Spleen (tissue), 11 donors: ENCODE results near the gene SUSD4. TPM values are rescaled to one million over a fixed set of nuclear protein-coding genes. Genes with fewer than 3 reads are reported as not detected.

Experiments used
- DNase-seq: peaks from one replicate; pipeline ENCODE4 v3.0.0-alpha.2; 2020
- H3K27ac ChIP-seq, 8 donors: fragments of 200-600 bp; sonication (generic) in 7 of 8; 1 replicate in 4 of 8; 2 replicates in 4 of 8; pipeline versions ENCODE4 v1.5.0 to v1.8.0; 2016 to 2021; ENCODE audit warnings: inconsistent platforms in 4 of 8, mild to moderate bottlenecking in 4 of 8, moderate library complexity in 1 of 8
- H3K27me3 ChIP-seq, 7 donors: fragments of 200-600 bp; sonication (generic) in 6 of 7; replicated peaks in 1 of 7; 1 replicate in 4 of 7; 2 replicates in 3 of 7; pipeline versions ENCODE4 v1.5.0 to v1.8.0; 2016 to 2021; ENCODE audit warnings: inconsistent platforms in 3 of 7, mild to moderate bottlenecking in 1 of 7
- H3K36me3 ChIP-seq, 6 donors: fragments of 200-600 bp; sonication (generic) in 5 of 6; 1 replicate in 4 of 6; 2 replicates in 2 of 6; pipeline versions ENCODE4 v1.5.0 to v1.8.0; 2016 to 2021; ENCODE audit warnings: inconsistent platforms in 2 of 6
- H3K4me1 ChIP-seq, 6 donors: fragments of 200-600 bp; sonication (generic) in 5 of 6; 1 replicate in 3 of 6; 2 replicates in 3 of 6; pipeline versions ENCODE4 v1.5.0 to v1.8.0; 2016 to 2021; ENCODE audit warnings: inconsistent platforms in 3 of 6
- H3K4me3 ChIP-seq, 8 donors: fragments of 200-600 bp; sonication (generic) in 7 of 8; 1 replicate in 4 of 8; 2 replicates in 4 of 8; pipeline versions ENCODE4 v1.5.0 to v1.8.0; 2016 to 2021; ENCODE audit warnings: inconsistent platforms in 4 of 8, mild to moderate bottlenecking in 4 of 8, moderate library complexity in 2 of 8
- H3K9me3 ChIP-seq, 8 donors: fragments of 200-600 bp; sonication (generic) in 7 of 8; 1 replicate in 4 of 8; 2 replicates in 4 of 8; pipeline versions ENCODE4 v1.5.0 to v1.8.0; 2016 to 2021; ENCODE audit warnings: inconsistent platforms in 4 of 8
- POLR2A ChIP-seq, 3 donors: fragments of 450-650 bp; IDR thresholded peaks; one replicate each; pipeline ENCODE4 v1.5.1; 2017; ENCODE audit warnings: antibody characterized with exemption in 3 of 3, mild to moderate bottlenecking in 1 of 3
- POLR2AphosphoS5 ChIP-seq, 3 donors: sonication (generic); formaldehyde crosslinking; IDR thresholded peaks; one replicate each; pipeline ENCODE4 v1.5.1; 2017; ENCODE audit warnings: antibody characterized with exemption in 3 of 3
- WGBS, 5 donors: extraction: QIAGEN DNeasy Blood & Tissue Kit in 3 of 5; methylation state at CpG; one replicate each; pipeline versions ENCODE4 v1.1.5 to v1.1.7; 2013 to 2018; 5-methylcytosine and 5-hydroxymethylcytosine counted together
- intact Hi-C: fragments of 100-400 bp; cut with DNase I; formaldehyde crosslinking; loops from one replicate; pipeline ENCODE4 v1.15.0; 2023; ENCODE audit warnings: low total_unique reads
- polyA plus RNA-seq, 3 donors: library from polyadenylated mRNA; stranded (reverse); fragments of 200-250 nt; gene quantifications; one replicate each; pipeline ENCODE4 v1.2.1, GENCODE V29; 2013
- total RNA-seq, 7 donors: library from RNA; depleted of rRNA in 3 of 7; stranded (reverse); fragments of >200 nt in 3 of 7; fragmentation: NEBNext Ultra II Directional in 4 of 7; extraction: Animal tissue kit (Norgen Biotek cat#: 25700) in 4 of 7; gene quantifications; one replicate each; pipeline versions ENCODE4 v1.1.0 to v1.2.1, GENCODE V29; 2016 to 2021
- TF ChIP-seq, protein P1 (sequence below), 11 experiments: fragments of 200-600 bp in 7 of 11; fragments of 450-650 bp in 4 of 11; sonication (generic) in 4 of 11; IDR thresholded peaks in 8 of 11; conservative IDR thresholded peaks in 3 of 11; 1 replicate in 7 of 11; 2 replicates in 4 of 11; pipeline versions ENCODE4 v1.4.0 to v1.8.0; 2016 to 2021; ENCODE audit warnings: antibody characterized with exemption in 11 of 11, inconsistent platforms in 4 of 11, mild to moderate bottlenecking in 1 of 11
- donor health status: healthy with polysubstance abuse.
- donor health status: DM: no; HTN: no; CAD: no; lungs with moderate emphysema.
- donor health status: DM: no; HTN: no; CAD: no.
- donor health status: Bipolar disorder and iron deficiency.
- donor health status: healthy.
- donor health status: DM: no; HTN: no; CAD: no.
- donor health status: DM: yes; HTN: yes; CAD: no.

Gene SUSD4
- total and polyA plus RNA-seq, 10 donors: 0.35 to 2.1 (median 0.69) TPM

DNA sequence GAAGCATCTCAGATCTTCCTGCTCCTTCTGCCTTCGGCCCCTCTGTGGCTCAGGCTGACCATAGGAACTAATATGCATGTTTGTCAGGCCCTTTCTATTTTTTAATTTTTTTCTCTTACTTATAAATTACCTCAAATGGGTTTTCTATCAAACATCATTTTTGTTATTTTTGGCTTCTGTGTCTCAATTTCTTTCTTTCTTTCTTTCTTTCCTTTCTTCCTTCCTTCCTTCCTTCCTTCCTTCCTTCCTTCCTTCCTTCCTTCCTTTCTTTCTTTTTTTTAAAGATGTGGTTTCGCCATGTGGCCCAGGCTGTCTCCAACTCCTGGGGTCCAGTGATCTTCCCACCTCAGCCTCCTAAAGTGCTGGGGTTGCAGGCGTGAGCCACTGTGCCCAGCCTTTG is 184.7 kb downstream of the SUSD4 start:
- no peak for DNase-seq
- H3K4me1 ChIP-seq: peaks cover 0 to 45% (median 1%) of the 10 kb centered on the region in 6 donors

DNA sequence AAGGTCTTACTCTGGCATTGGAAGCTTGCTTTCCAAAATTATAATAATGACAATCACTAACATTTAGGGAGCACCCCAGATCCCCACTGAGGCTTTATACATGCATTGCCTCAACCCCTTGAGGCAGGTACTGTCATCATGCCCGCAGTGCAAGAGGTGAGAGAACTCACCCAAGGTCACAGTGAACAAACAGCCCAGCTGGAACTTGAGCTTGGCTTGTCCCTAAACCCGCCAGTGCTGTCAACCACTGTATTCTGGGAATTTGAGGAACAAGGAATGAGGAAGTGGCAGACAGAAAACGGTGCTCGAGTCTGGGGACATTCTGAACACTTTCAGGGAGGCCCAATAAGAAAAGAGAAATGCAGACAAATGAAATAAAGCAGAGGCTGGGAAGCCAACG is 186.3 kb downstream of the SUSD4 start:
- 19 to 33% (median 27%) methylated on average over 5 of the region's 5 CpGs for WGBS, 5 donors
- peak overlapping the region in 5 of 8 donors; percentile 13 to 79 (median 71) for H3K27ac ChIP-seq
- intact Hi-C loops: no loop called here

More for the DNA sequence above, 184.7 kb downstream of the SUSD4 start:
- intact Hi-C loops: no loop called here
- TF ChIP-seq POLR2A (IDR thresholded peaks at IDR 0.05) (no peak), POLR2AphosphoS5 (IDR thresholded peaks at IDR 0.05) (no peak)
- TF ChIP-seq, protein P1, sequence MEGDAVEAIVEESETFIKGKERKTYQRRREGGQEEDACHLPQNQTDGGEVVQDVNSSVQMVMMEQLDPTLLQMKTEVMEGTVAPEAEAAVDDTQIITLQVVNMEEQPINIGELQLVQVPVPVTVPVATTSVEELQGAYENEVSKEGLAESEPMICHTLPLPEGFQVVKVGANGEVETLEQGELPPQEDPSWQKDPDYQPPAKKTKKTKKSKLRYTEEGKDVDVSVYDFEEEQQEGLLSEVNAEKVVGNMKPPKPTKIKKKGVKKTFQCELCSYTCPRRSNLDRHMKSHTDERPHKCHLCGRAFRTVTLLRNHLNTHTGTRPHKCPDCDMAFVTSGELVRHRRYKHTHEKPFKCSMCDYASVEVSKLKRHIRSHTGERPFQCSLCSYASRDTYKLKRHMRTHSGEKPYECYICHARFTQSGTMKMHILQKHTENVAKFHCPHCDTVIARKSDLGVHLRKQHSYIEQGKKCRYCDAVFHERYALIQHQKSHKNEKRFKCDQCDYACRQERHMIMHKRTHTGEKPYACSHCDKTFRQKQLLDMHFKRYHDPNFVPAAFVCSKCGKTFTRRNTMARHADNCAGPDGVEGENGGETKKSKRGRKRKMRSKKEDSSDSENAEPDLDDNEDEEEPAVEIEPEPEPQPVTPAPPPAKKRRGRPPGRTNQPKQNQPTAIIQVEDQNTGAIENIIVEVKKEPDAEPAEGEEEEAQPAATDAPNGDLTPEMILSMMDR (IDR thresholded peaks at IDR 0.05 in 8 of 11, conservative IDR thresholded peaks at IDR 0.05 in 3 of 11): no peak
- H3K27ac ChIP-seq: peak overlapping the region in 2 of 8 donors; percentile 71 to 72
- no peaks in the 10 kb centered on the region for H3K27me3 ChIP-seq
- no peaks in the 10 kb centered on the region for H3K36me3 ChIP-seq
- H3K9me3 ChIP-seq: no peaks in the 10 kb centered on the region
- 77 to 95% (median 89%) methylated on average over 3 of the region's 3 CpGs for WGBS, 5 donors
- no peak overlapping the region for H3K4me3 ChIP-seq

DNA sequence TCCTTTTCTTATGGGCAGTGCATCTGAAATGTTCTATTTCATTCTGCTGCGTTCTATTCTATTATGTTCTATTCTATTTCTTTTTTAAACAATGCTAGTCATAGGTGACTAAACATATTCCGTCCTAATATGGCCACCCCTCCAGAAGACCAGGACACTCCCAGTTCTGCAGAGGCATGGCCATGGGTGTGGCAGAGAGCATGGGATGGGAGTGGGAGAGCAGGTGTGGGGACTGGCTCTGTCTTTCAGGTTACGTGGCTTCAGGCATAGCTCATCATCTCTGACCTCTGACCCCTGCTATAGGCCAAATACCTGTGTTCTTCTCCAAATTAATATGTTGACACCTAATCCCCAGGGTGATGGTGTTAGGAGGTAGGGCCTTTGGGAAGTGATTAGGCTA is 187.5 kb downstream of the SUSD4 start:
- no peak for DNase-seq
- Histone ChIP-seq H3K9me3 (peaks cover 0 to 3% (median 0%) of the 10 kb centered on the region in 8 donors), H3K4me1 (peaks cover 0 to 45% (median 1%) of the 10 kb centered on the region in 6 donors), H3K4me3 (no peak overlapping the region), H3K27me3 (no peaks in the 10 kb centered on the region), H3K27ac (peak overlapping the region in 5 of 8 donors; percentile 14 to 79 (median 71)), H3K36me3 (no peaks in the 10 kb centered on the region)
- TF ChIP-seq, protein P1 (IDR thresholded peaks at IDR 0.05 in 8 of 11, conservative IDR thresholded peaks at IDR 0.05 in 3 of 11): no peak
- no peak for TF ChIP-seq POLR2AphosphoS5 (IDR thresholded peaks at IDR 0.05)
- TF ChIP-seq POLR2A (IDR thresholded peaks at IDR 0.05): no peak
- intact Hi-C loops: no loop called here
- 91 to 99% (median 92%) methylated on average over 3 of the region's 3 CpGs for WGBS, 5 donors

More for the DNA sequence above, 186.3 kb downstream of the SUSD4 start:
- no peaks in the 10 kb centered on the region for H3K9me3 ChIP-seq
- DNase-seq: no peak
- H3K4me1 ChIP-seq: peaks cover 0 to 45% (median 1%) of the 10 kb centered on the region in 6 donors
- TF ChIP-seq POLR2A (IDR thresholded peaks at IDR 0.05) (no peak), POLR2AphosphoS5 (IDR thresholded peaks at IDR 0.05) (peak in 1 of 3 donors; percentile 57)
- TF ChIP-seq, protein P1 (IDR thresholded peaks at IDR 0.05 in 8 of 11, conservative IDR thresholded peaks at IDR 0.05 in 3 of 11): no peak
- H3K4me3 ChIP-seq: no peak overlapping the region
- no peaks in the 10 kb centered on the region for H3K27me3 ChIP-seq
- H3K36me3 ChIP-seq: no peaks in the 10 kb centered on the region

DNA sequence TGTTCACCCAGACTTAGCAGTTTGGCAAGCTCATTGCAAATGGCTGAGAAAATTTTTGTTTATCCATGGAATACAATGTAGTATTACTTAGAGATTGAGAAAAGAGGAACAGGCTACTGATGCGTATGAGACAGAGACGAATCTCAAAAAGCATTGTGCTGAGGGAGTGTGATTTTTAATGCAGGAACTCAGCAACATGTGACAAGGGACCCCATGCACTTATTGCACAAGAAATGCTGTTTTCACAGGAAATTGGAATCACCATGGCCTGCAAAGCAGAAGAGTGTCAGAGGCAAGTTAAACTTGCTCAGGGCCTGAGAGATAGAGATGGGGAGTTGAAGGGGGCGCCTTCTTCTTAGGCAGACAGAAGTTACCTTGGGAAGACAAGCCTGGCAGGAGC is 188.3 kb downstream of the SUSD4 start:
- Histone ChIP-seq H3K4me1 (peaks cover 0 to 38% (median 1%) of the 10 kb centered on the region in 6 donors), H3K27me3 (no peaks in the 10 kb centered on the region), H3K36me3 (no peaks in the 10 kb centered on the region), H3K9me3 (peaks cover 0 to 3% (median 0%) of the 10 kb centered on the region in 8 donors), H3K27ac (peak overlapping the region in 5 of 8 donors; percentile 14 to 79 (median 71)), H3K4me3 (no peak overlapping the region)
- peak in 1 of 3 donors; percentile 55 for TF ChIP-seq POLR2AphosphoS5 (IDR thresholded peaks at IDR 0.05)
- TF ChIP-seq, protein P1 (IDR thresholded peaks at IDR 0.05 in 8 of 11, conservative IDR thresholded peaks at IDR 0.05 in 3 of 11): no peak
- intact Hi-C loops: no loop called here
- 37 to 53% (median 41%) methylated on average over 3 of the region's 3 CpGs for WGBS, 5 donors
- DNase-seq: no peak
